Vagina (tissue), 2 donors: ENCODE measurements around the gene STXBP1. TPM values are rescaled to one million over a fixed set of nuclear protein-coding genes. Genes with fewer than 3 reads are reported as not detected.
A peak's percentile ranks its signal among the peaks of the same experiment; 100 is the strongest.

Experiments
- DNase-seq, 2 donors: peaks; one replicate each; pipeline ENCODE4 v3.0.0-alpha.2; 2017; ENCODE audit errors: extremely low spot score in 2 of 2
- H3K27ac ChIP-seq: fragments of 200-600 bp; sonication (generic); one replicate; pipeline ENCODE4 v1.5.1; 2019
- H3K27me3 ChIP-seq: fragments of 200-600 bp; sonication (generic); one replicate; pipeline ENCODE4 v1.5.1; 2019
- H3K36me3 ChIP-seq, 2 donors: fragments of 200-600 bp; sonication (generic); one replicate each; pipeline ENCODE4 v1.5.1; 2017 to 2019
- H3K4me1 ChIP-seq: fragments of 200-600 bp; sonication (generic); one replicate; pipeline ENCODE4 v1.5.1; 2019
- H3K4me3 ChIP-seq, 2 donors: fragments of 200-600 bp; sonication (generic); 1 replicate in 1 of 2; 2 replicates in 1 of 2; pipeline ENCODE4 v1.5.1; 2016 to 2019
- H3K9me3 ChIP-seq: fragments of 200-600 bp; sonication (generic); one replicate; pipeline ENCODE4 v1.5.1; 2019
- CTCF ChIP-seq, 3 experiments: fragments of 450-650 bp in 2 of 3; fragments of 200-600 bp in 1 of 3; sonication (generic) in 1 of 3; IDR thresholded peaks; one replicate each; pipeline ENCODE4 v1.5.1; 2017 to 2019; ENCODE audit warnings: antibody characterized with exemption in 3 of 3, mild to moderate bottlenecking in 2 of 3, moderate library complexity in 2 of 3
- POLR2A ChIP-seq, 2 donors: fragments of 450-650 bp; IDR thresholded peaks; one replicate each; pipeline ENCODE4 v1.6.1; 2017; ENCODE audit warnings: antibody characterized with exemption in 2 of 2, mild to moderate bottlenecking in 2 of 2, moderate library complexity in 2 of 2
- POLR2AphosphoS5 ChIP-seq, 2 donors: sonication (generic); formaldehyde crosslinking; IDR thresholded peaks; one replicate each; pipeline ENCODE4 v1.9.0; 2017; ENCODE audit warnings: antibody characterized with exemption in 2 of 2, mild to moderate bottlenecking in 2 of 2, low read depth in 1 of 2; ENCODE audit not compliant: insufficient read depth in 1 of 2
- intact Hi-C: fragments of 100-400 bp; cut with DNase I; formaldehyde crosslinking; loops from one replicate; pipeline ENCODE4 v1.15.1; 2023
- total RNA-seq: library from RNA; depleted of rRNA; stranded (reverse); fragments of >200 nt; gene quantifications from one replicate; pipeline ENCODE4 v1.2.3, GENCODE V29; 2016

Gene STXBP1
- total RNA-seq, 1 donor from 2014 or later, result 56.2 TPM

- DNase-seq, result no peak
- H3K27ac ChIP-seq, result no peak overlapping the region
- no peak for TF ChIP-seq CTCF (IDR thresholded peaks at IDR 0.05)
- no peak for TF ChIP-seq POLR2A (IDR thresholded peaks at IDR 0.05)
- no peak for TF ChIP-seq POLR2AphosphoS5 (IDR thresholded peaks at IDR 0.05; ENCODE audit: insufficient read depth in 1 of 2, low read depth in 1 of 2)
- H3K27me3 ChIP-seq, result no peaks in the 10 kb centered on the region
- H3K9me3 ChIP-seq, result no peaks in the 10 kb centered on the region
- intact Hi-C loops, result no loop called here
- H3K4me3 ChIP-seq, result no peak overlapping the region
- no peaks in the 10 kb centered on the region for H3K36me3 ChIP-seq
- H3K4me1 ChIP-seq, result peaks cover 21% of the 10 kb centered on the region
These were observed 100.3 kb downstream of the STXBP1 start for GRCh38 chr9:127712371-127712770.

GRCh38 chr9:127712867-127713266 is 100.8 kb downstream of the STXBP1 start:
- no peaks in the 10 kb centered on the region for H3K27me3 ChIP-seq
- no peaks in the 10 kb centered on the region for H3K36me3 ChIP-seq
- intact Hi-C loops, result no loop called here
- H3K4me3 ChIP-seq, result no peak overlapping the region
- H3K4me1 ChIP-seq, result peaks cover 21% of the 10 kb centered on the region
- TF ChIP-seq POLR2AphosphoS5 (IDR thresholded peaks at IDR 0.05; ENCODE audit: insufficient read depth in 1 of 2, low read depth in 1 of 2) (no peak), POLR2A (IDR thresholded peaks at IDR 0.05) (no peak), CTCF (IDR thresholded peaks at IDR 0.05) (no peak)
- H3K27ac ChIP-seq, result no peak overlapping the region
- DNase-seq, result no peak
- H3K9me3 ChIP-seq, result no peaks in the 10 kb centered on the region

- TF ChIP-seq POLR2AphosphoS5 (IDR thresholded peaks at IDR 0.05; ENCODE audit: insufficient read depth in 1 of 2, low read depth in 1 of 2) (no peak), CTCF (IDR thresholded peaks at IDR 0.05) (no peak), POLR2A (IDR thresholded peaks at IDR 0.05) (no peak)
- no peak for DNase-seq
- peak overlapping the region; percentile 78 to 83 for H3K4me3 ChIP-seq
- no peak overlapping the region for H3K27ac ChIP-seq
- no peaks in the 10 kb centered on the region for H3K9me3 ChIP-seq
- no peaks in the 10 kb centered on the region for H3K36me3 ChIP-seq
- H3K4me1 ChIP-seq, result peaks cover 26% of the 10 kb centered on the region
- intact Hi-C loops, result no loop called here
- no peaks in the 10 kb centered on the region for H3K27me3 ChIP-seq
These were observed 102.1 kb downstream of the STXBP1 start for GRCh38 chr9:127714020-127714750.

GRCh38 chr9:127714951-127715469 is 102.9 kb downstream of the STXBP1 start:
- peak overlapping the region; percentile 57 for H3K27ac ChIP-seq
- H3K36me3 ChIP-seq, result no peaks in the 10 kb centered on the region
- peak overlapping the region; percentile 78 to 83 for H3K4me3 ChIP-seq
- peaks cover 26% of the 10 kb centered on the region for H3K4me1 ChIP-seq
- H3K9me3 ChIP-seq, result no peaks in the 10 kb centered on the region
- no peak for TF ChIP-seq CTCF (IDR thresholded peaks at IDR 0.05)
- no peak for TF ChIP-seq POLR2A (IDR thresholded peaks at IDR 0.05)
- TF ChIP-seq POLR2AphosphoS5 (IDR thresholded peaks at IDR 0.05; ENCODE audit: insufficient read depth in 1 of 2, low read depth in 1 of 2), result no peak
- intact Hi-C loops, result no loop called here
- DNase-seq, result no peak
- H3K27me3 ChIP-seq, result no peaks in the 10 kb centered on the region
